CD4-positive, CD25-positive, alpha-beta regulatory T cell (primary cell): Measurements from ENCODE around the gene RIPK1. TPM values are rescaled to one million over a fixed set of nuclear protein-coding genes. Genes with fewer than 3 reads are reported as not detected.
"Not testable (repeated sequence)": the region's sequence is repeated elsewhere in the genome, so short reads cannot be mapped to it uniquely, and the experiment has no call there.

Experiments
- ATAC-seq, 2 donors: fragments of 150-1000 bp; cut with Tn5 transposase; one replicate each; pipeline ENCODE4 v1.10.0; 2021; ENCODE audit warnings: low read depth in 2 of 2, moderate number of reproducible peaks in 2 of 2, moderate library complexity in 1 of 2
- DNase-seq, 3 donors: peaks; one replicate each; pipeline versions ENCODE4 v3.0.0 to v3.0.0-alpha.2; 2012 to 2022; ENCODE audit warnings: mixed read lengths in 1 of 3
- H3K27ac ChIP-seq: one replicate; pipeline ENCODE4 v1.7.0; 2013; ENCODE audit warnings: mild to moderate bottlenecking, low read length; ENCODE audit not compliant: insufficient read depth, poor library complexity, severe bottlenecking
- H3K27me3 ChIP-seq: one replicate; pipeline ENCODE4 v1.7.0; 2013; ENCODE audit warnings: low read length; ENCODE audit not compliant: control insufficient read depth, insufficient read depth
- H3K36me3 ChIP-seq: one replicate; pipeline ENCODE4 v1.7.0; 2013; ENCODE audit warnings: mild to moderate bottlenecking, low read length, moderate library complexity; ENCODE audit not compliant: control insufficient read depth, insufficient read depth
- H3K4me1 ChIP-seq: 2 replicates; pipeline ENCODE4 v1.7.0; 2013; ENCODE audit warnings: mild to moderate bottlenecking, low read length; ENCODE audit not compliant: insufficient read depth, control insufficient read depth, poor library complexity, severe bottlenecking
- H3K4me3 ChIP-seq: one replicate; pipeline ENCODE4 v1.7.0; 2013; ENCODE audit warnings: low read depth, mild to moderate bottlenecking, low read length, moderate library complexity
- H3K9me3 ChIP-seq, 2 experiments: 1 replicate in 1 of 2; 2 replicates in 1 of 2; pipeline ENCODE4 v1.7.0; 2013; ENCODE audit warnings: low read length in 2 of 2, mild to moderate bottlenecking in 1 of 2, moderate library complexity in 1 of 2; ENCODE audit not compliant: control insufficient read depth in 2 of 2
- H3K27ac Mint-ChIP-seq, 3 donors: one replicate each; pipeline ENCODE4 v1.8.0; 2020 to 2022; ENCODE audit warnings: mild to moderate bottlenecking in 3 of 3, mixed read lengths in 3 of 3, moderate library complexity in 2 of 3
- H3K27me3 Mint-ChIP-seq: one replicate; pipeline ENCODE4 v1.8.0; 2022; ENCODE audit warnings: mild to moderate bottlenecking, mixed read lengths
- H3K36me3 Mint-ChIP-seq: one replicate; pipeline ENCODE4 v1.8.0; 2020; ENCODE audit warnings: mixed read lengths
- H3K4me1 Mint-ChIP-seq, 4 donors: one replicate each; pipeline ENCODE4 v1.8.0; 2020 to 2022; ENCODE audit warnings: mixed read lengths in 4 of 4, mild to moderate bottlenecking in 1 of 4
- H3K4me3 Mint-ChIP-seq, 4 donors: one replicate each; pipeline ENCODE4 v1.8.0; 2020 to 2022; ENCODE audit warnings: mild to moderate bottlenecking in 4 of 4, mixed read lengths in 4 of 4, moderate library complexity in 3 of 4
- H3K9me3 Mint-ChIP-seq, 7 donors: one replicate each; pipeline ENCODE4 v1.8.0; 2020 to 2022; ENCODE audit warnings: mixed read lengths in 7 of 7, mild to moderate bottlenecking in 3 of 7, moderate library complexity in 2 of 7
- polyA plus RNA-seq, 4 donors: library from polyadenylated mRNA; unstranded; fragments of 300-500 nt; fragmentation: Illumina TruSeq; gene quantifications; one replicate each; pipeline ENCODE4 v1.2.3, GENCODE V29; 2021
- total RNA-seq: library from RNA; stranded (reverse); gene quantifications from one replicate; pipeline ENCODE4 v1.2.3, GENCODE V29; 2022

RIPK1 gene
- total and polyA plus RNA-seq, 5 donors from 2014 or later: 19.4 to 27.1 (median 21.4) TPM

DNA sequence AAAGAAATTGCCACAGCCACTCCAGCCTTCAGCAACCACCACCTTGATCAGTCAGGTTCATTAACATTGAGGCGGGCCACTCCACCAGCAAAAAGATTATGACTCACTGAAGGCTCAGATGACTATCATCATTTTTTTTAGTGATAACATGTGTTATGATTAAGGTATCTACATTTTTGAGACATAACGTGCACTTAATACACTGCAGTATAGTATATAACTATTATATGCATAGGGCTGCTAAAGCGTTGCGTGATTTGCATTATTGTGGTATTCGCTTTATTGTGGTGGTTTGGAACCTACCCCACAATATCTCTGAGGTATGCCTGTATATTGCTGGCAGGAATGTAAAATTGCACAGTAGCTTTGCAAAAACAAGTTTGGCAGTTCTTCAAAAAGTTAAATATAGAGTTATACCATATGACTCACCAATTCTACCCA, 6.8 kb upstream of the RIPK1 start:
- Mint-ChIP-seq H3K9me3 (no peaks in the 10 kb centered on the region), H3K36me3 (no peaks in the 10 kb centered on the region), H3K27me3 (peaks cover 6% of the 10 kb centered on the region), H3K4me1 (peaks cover 14 to 31% (median 23%) of the 10 kb centered on the region in 4 donors), H3K27ac (no peak overlapping the region), H3K4me3 (peak overlapping the region in 1 of 4 donors; percentile 15)
- Histone ChIP-seq H3K4me1 (peaks cover 13% of the 10 kb centered on the region), H3K4me3 (no peak overlapping the region), H3K9me3 (no peaks in the 10 kb centered on the region), H3K36me3 (no peaks in the 10 kb centered on the region), H3K27ac (no peak overlapping the region), H3K27me3 (no peaks in the 10 kb centered on the region)
- ATAC-seq (no peak), DNase-seq (peak in 1 of 3 donors; percentile 30)

DNA sequence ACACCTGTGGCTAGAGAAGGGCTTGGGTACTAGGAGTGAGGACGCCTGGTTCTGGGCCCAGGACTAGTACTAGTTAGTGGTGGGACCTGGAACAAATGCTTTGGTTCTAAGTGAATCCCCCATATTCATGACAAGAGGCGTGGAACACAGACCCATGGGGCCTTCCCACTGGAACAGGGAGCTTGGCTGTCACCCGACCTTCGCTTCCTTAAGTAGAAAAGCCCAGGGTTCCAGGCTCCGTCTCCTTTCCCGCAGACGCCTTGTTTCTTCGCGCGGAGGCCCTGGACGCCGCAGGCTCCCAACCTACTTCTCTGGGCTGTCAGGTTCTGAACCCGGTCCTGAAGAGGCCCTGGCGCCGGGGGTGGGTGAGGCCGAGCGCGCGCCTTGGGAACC, 5.0 kb upstream of the RIPK1 start:
- not testable (repeated sequence) for DNase-seq, H3K27ac Mint-ChIP-seq, H3K27ac ChIP-seq, H3K36me3 Mint-ChIP-seq, ATAC-seq, H3K9me3 ChIP-seq, H3K9me3 Mint-ChIP-seq, H3K27me3 ChIP-seq, H3K4me3 ChIP-seq, H3K27me3 Mint-ChIP-seq, H3K36me3 ChIP-seq
- H3K4me1 ChIP-seq: peaks cover 23% of the 10 kb centered on the region
- H3K4me1 Mint-ChIP-seq: peaks cover 22 to 44% (median 31%) of the 10 kb centered on the region in 4 donors
- H3K4me3 Mint-ChIP-seq: peak overlapping the region; percentile 90 to 99 (median 92)

DNA sequence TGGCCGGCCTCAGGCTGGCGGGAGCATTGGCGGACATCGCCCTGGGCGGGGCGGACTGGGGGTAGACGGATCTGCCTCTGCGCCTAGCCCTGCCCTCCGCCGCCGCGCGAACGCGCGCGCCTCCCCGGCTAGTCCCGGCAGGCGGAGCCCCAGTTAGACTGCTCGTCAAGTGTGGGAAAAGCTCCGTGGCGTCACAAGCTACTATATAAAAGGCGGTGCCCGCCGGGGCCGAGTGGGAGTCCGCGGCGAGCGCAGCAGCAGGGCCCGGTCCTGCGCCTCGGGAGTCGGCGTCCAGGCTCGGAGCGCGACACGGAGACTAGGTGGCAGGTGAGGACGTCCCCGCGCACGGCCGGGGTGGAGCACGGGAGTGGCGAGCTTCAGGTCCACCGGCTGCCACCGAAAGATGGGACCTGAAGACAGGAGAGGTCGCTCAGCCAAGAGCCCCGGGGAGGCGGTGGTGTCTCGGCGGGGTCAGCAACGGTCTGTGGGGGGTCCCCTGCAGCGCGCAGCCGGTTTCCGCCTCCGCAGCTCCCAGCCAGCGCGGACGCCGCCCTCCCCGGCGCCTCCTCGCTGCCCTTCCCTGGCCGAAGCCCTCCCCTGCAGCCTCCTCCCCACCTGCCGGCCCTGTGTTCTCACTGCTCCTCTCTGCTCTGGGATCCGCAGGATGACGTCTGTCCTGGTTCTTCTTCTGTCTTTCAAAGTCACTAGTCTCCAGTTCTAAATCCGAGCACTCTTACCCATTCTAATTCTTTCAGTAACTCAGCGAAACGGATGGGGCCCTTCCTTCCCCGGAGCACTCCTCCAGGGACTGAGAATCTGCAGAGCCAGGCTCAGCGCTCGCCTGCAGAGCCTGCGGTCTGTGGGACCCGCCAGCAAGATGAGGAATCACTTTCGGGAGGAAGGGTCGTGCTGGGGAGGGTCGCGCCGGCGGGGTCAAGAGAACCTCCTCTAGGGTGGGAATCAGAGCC, 4.3 kb upstream of the RIPK1 start:
- peak overlapping the region; percentile 90 to 99 (median 92) for H3K4me3 Mint-ChIP-seq
- H3K9me3 ChIP-seq: no peaks in the 10 kb centered on the region
- no peaks in the 10 kb centered on the region for H3K27me3 ChIP-seq
- H3K27ac Mint-ChIP-seq: peak overlapping the region; percentile 83 to 92 (median 89)
- H3K36me3 Mint-ChIP-seq: no peaks in the 10 kb centered on the region
- no peaks in the 10 kb centered on the region for H3K36me3 ChIP-seq
- peak overlapping the region; percentile 73 for H3K4me3 ChIP-seq
- DNase-seq (peak; percentile 81 to 93 (median 83)), ATAC-seq (peak; percentile 83 to 84)
- H3K27me3 Mint-ChIP-seq: peaks cover 2% of the 10 kb centered on the region
- H3K27ac ChIP-seq: peak overlapping the region; percentile 76
- peaks cover 23% of the 10 kb centered on the region for H3K4me1 ChIP-seq
- peaks cover 22 to 41% (median 27%) of the 10 kb centered on the region in 4 donors for H3K4me1 Mint-ChIP-seq
- H3K9me3 Mint-ChIP-seq: no peaks in the 10 kb centered on the region

DNA sequence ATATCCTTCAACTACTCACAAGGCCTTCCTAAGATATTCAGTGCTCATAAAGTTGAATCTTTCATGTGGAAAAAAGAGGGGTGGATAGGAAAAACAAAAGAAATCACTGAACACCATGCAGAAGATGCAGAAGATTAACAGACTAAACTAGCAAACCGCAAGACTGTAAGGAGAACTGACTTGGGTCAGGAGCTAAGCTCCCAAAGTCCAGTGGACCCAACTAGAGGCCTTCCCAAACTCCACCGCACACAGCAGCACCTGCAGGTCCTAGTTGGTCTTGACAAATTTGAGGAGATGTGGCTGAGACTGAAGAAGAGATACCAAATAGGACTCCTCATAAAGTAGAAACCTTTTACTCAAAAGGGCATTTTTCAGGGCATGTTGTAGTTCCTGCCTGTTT, 3.3 kb downstream of the RIPK1 start:
- peak overlapping the region in 3 of 4 donors; percentile 41 to 100 (median 79) for H3K4me3 Mint-ChIP-seq

DNA sequence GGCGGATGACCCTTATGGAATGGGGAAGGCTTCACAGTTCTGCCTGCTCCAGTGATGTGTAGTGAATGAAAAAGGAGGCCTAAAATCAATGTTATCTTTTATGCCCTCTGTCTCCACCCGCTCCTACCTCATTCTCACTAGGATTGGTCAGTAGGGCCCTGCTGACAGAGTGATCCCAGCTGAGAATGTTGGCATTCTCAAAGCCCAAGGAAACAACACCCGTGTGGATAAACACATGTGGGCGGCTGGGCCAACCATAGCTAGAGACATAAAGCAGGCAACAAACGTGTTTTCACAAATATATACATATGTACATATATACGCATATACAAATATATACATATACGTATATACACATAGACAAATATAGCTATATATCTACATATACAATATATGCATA, 4.5 kb downstream of the RIPK1 start:
- Histone ChIP-seq H3K4me1 (peaks cover 54% of the 10 kb centered on the region), H3K9me3 (no peaks in the 10 kb centered on the region), H3K4me3 (no peak overlapping the region), H3K27ac (no peak overlapping the region), H3K27me3 (no peaks in the 10 kb centered on the region), H3K36me3 (peaks cover 34% of the 10 kb centered on the region)
- no peaks in the 10 kb centered on the region for H3K27me3 Mint-ChIP-seq
- no peak overlapping the region for H3K27ac Mint-ChIP-seq
- peaks cover 33% of the 10 kb centered on the region for H3K36me3 Mint-ChIP-seq
- no peaks in the 10 kb centered on the region for H3K9me3 Mint-ChIP-seq
- H3K4me3 Mint-ChIP-seq: no peak overlapping the region
- DNase-seq: no peak
- no peak for ATAC-seq
- peaks cover 45 to 80% (median 56%) of the 10 kb centered on the region in 4 donors for H3K4me1 Mint-ChIP-seq

More for the DNA sequence above, 3.3 kb downstream of the RIPK1 start:
- Mint-ChIP-seq H3K4me1 (peaks cover 45 to 81% (median 60%) of the 10 kb centered on the region in 4 donors), H3K9me3 (no peaks in the 10 kb centered on the region), H3K36me3 (peaks cover 23% of the 10 kb centered on the region), H3K27ac (no peak overlapping the region), H3K27me3 (no peaks in the 10 kb centered on the region)
- ATAC-seq (no peak), DNase-seq (no peak)
- no peaks in the 10 kb centered on the region for H3K9me3 ChIP-seq
- H3K27me3 ChIP-seq: no peaks in the 10 kb centered on the region
- no peak overlapping the region for H3K4me3 ChIP-seq
- H3K4me1 ChIP-seq: peaks cover 59% of the 10 kb centered on the region
- H3K36me3 ChIP-seq: peaks cover 22% of the 10 kb centered on the region
- H3K27ac ChIP-seq: peak overlapping the region; percentile 34

DNA sequence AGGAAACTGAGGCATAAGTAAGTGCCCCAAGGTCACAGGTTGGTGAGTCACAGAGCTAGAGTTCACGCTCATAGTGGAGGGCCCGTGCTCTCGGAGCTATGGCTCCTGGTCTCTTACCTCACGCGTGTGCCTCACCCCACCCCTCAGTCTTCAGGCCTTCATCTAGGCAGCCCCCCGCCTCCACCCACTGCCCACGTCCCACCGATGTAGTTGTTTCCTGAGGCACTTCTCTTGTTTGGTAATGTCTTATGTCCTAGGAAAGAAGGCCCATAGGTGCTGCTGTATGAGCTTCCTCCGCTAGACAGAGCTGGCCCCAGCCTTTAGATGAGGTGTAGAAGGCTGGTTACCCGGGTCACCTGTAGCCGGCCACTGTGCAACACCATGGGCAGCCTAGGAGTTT, 5.1 kb downstream of the RIPK1 start:
- peaks cover 38% of the 10 kb centered on the region for H3K36me3 Mint-ChIP-seq
- no peak overlapping the region for H3K27ac Mint-ChIP-seq
- Histone ChIP-seq H3K4me3 (no peak overlapping the region), H3K27ac (no peak overlapping the region), H3K4me1 (peaks cover 48% of the 10 kb centered on the region), H3K27me3 (no peaks in the 10 kb centered on the region), H3K36me3 (peaks cover 40% of the 10 kb centered on the region), H3K9me3 (no peaks in the 10 kb centered on the region)
- ATAC-seq: no peak
- no peaks in the 10 kb centered on the region for H3K27me3 Mint-ChIP-seq
- peaks cover 42 to 80% (median 57%) of the 10 kb centered on the region in 4 donors for H3K4me1 Mint-ChIP-seq
- H3K4me3 Mint-ChIP-seq: peak overlapping the region in 1 of 4 donors; percentile 4
- H3K9me3 Mint-ChIP-seq: no peaks in the 10 kb centered on the region
- no peak for DNase-seq

DNA sequence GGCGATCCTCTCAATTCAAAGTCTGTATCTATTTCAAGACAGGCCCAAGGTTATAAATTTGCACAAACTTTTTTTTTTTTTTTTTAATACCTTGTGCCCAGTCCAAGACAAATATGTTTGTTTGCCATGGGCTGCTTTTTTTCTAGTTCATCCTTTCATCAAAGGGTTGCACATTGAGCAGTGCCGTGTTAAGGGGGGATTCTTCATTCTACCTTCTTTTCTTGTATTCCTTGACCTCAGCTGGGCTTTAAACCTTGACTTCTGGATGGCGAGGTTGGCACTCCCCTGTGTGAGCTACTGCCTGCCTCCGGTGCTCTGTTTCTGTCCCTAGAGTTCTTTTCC, 7.4 kb downstream of the RIPK1 start:
- peak overlapping the region; percentile 5 to 68 (median 65) for H3K27ac Mint-ChIP-seq
- Histone ChIP-seq H3K4me3 (peak overlapping the region; percentile 60), H3K9me3 (no peaks in the 10 kb centered on the region), H3K27ac (peak overlapping the region; percentile 8), H3K27me3 (no peaks in the 10 kb centered on the region), H3K36me3 (peaks cover 62% of the 10 kb centered on the region), H3K4me1 (peaks cover 29% of the 10 kb centered on the region)
- H3K27me3 Mint-ChIP-seq: no peaks in the 10 kb centered on the region
- peak overlapping the region; percentile 41 to 85 (median 70) for H3K4me3 Mint-ChIP-seq
- no peaks in the 10 kb centered on the region for H3K9me3 Mint-ChIP-seq
- ATAC-seq (no peak), DNase-seq (no peak)
- peaks cover 30 to 63% (median 43%) of the 10 kb centered on the region in 4 donors for H3K4me1 Mint-ChIP-seq
- H3K36me3 Mint-ChIP-seq: peaks cover 53% of the 10 kb centered on the region
